HepG2 (cell line): ENCODE data around the gene HCK. TPM values are rescaled to one million over a fixed set of nuclear protein-coding genes. Genes with fewer than 3 reads are reported as not detected.
A peak's percentile ranks its signal among the peaks of the same experiment; 100 is the strongest.

Experiments used
- ASH2L ChIP-seq: fragments of 300-600, 200-600 bp; sonication (generic); IDR thresholded peaks from 2 replicates; pipeline ENCODE4 v1.7.0; 2017; ENCODE audit warnings: low read depth, mild to moderate bottlenecking, moderate library complexity, mixed read lengths, low read length; ENCODE audit not compliant: insufficient read length
- CCAR2 ChIP-seq: fragments of 200-400 bp; formaldehyde crosslinking; optimal IDR thresholded peaks from 2 replicates; pipeline ENCODE3; 2018; ENCODE audit warnings: low read depth, mild to moderate bottlenecking, low read length, moderate library complexity
- FOXO1 ChIP-seq: sonication (generic); formaldehyde crosslinking; IDR thresholded peaks from 2 replicates; pipeline ENCODE4 v1.4.0; 2020; ENCODE audit warnings: missing genetic modification reagents
- KDM2A ChIP-seq: sonication (generic); formaldehyde crosslinking; IDR thresholded peaks from 2 replicates; pipeline ENCODE4 v1.4.0; 2020; ENCODE audit warnings: low read depth, missing genetic modification reagents, borderline replicate concordance
- KDM4B ChIP-seq: sonication (generic); formaldehyde crosslinking; IDR thresholded peaks from 2 replicates; pipeline ENCODE4 v1.4.0; 2020; ENCODE audit warnings: missing genetic modification reagents
- KLF16 ChIP-seq, 2 experiments: sonication (generic) in 1 of 2; formaldehyde crosslinking in 1 of 2; IDR thresholded peaks; 2 replicates each; pipeline versions ENCODE4 v1.6.1 to v1.8.0; 2016 to 2023; ENCODE audit warnings: missing genetic modification reagents in 2 of 2, missing compliant biosample characterization in 1 of 2
- MAFG ChIP-seq: sonication (generic); formaldehyde crosslinking; IDR thresholded peaks from 2 replicates; pipeline ENCODE4 v1.5.1; 2020; ENCODE audit warnings: mild to moderate bottlenecking, missing genetic modification reagents
- MBNL3 ChIP-seq: fragments of 250-450 bp; sonication (Bioruptor Pico); conservative IDR thresholded peaks from 2 replicates; pipeline ENCODE4 v1.8.0; 2022; ENCODE audit warnings: mild to moderate bottlenecking, inconsistent platforms
- NKX3-1 ChIP-seq: sonication (generic); formaldehyde crosslinking; IDR thresholded peaks from 2 replicates; pipeline ENCODE4 v1.5.0; 2020; ENCODE audit warnings: missing genetic modification reagents
- PAX8 ChIP-seq: sonication (generic); formaldehyde crosslinking; IDR thresholded peaks from 2 replicates; pipeline ENCODE4 v1.8.0; 2022; ENCODE audit warnings: mild to moderate bottlenecking, missing genetic modification reagents, borderline replicate concordance
- RAD21 ChIP-seq: fragments of 450-650 bp; formaldehyde crosslinking; IDR thresholded peaks from 2 replicates; pipeline ENCODE4 v1.5.0; 2020; ENCODE audit warnings: mild to moderate bottlenecking
- RBAK ChIP-seq: sonication (generic); formaldehyde crosslinking; IDR thresholded peaks from 2 replicates; pipeline ENCODE4 v1.5.1; 2020; ENCODE audit warnings: mild to moderate bottlenecking, missing genetic modification reagents
- SRSF4 ChIP-seq: fragments of 200-400 bp; formaldehyde crosslinking; IDR thresholded peaks from one replicate; pipeline ENCODE4 v1.6.1; 2018; ENCODE audit warnings: mild to moderate bottlenecking, low read depth, low read length, moderate library complexity; ENCODE audit not compliant: poor library complexity, severe bottlenecking
- ZBTB42 ChIP-seq: sonication (generic); formaldehyde crosslinking; IDR thresholded peaks from 2 replicates; pipeline ENCODE4 v1.5.0; 2020; ENCODE audit warnings: mild to moderate bottlenecking, missing genetic modification reagents
- ZEB1 ChIP-seq: IDR thresholded peaks from 2 replicates; pipeline ENCODE4 v1.6.1; 2012; ENCODE audit warnings: mild to moderate bottlenecking, low read depth, inconsistent platforms; ENCODE audit not compliant: insufficient replicate concordance
- ZNF619 ChIP-seq: sonication (generic); formaldehyde crosslinking; IDR thresholded peaks from 2 replicates; pipeline ENCODE4 v1.4.0; 2020; ENCODE audit warnings: mild to moderate bottlenecking, missing genetic modification reagents
- ZNF703 ChIP-seq: sonication (generic); formaldehyde crosslinking; IDR thresholded peaks from 2 replicates; pipeline ENCODE4 v1.5.1; 2020; ENCODE audit warnings: missing genetic modification reagents, mild to moderate bottlenecking, moderate library complexity, borderline replicate concordance
- ZSCAN31 ChIP-seq: sonication (generic); formaldehyde crosslinking; IDR thresholded peaks from 2 replicates; pipeline ENCODE4 v1.5.0; 2020; ENCODE audit warnings: low read depth, mild to moderate bottlenecking, missing genetic modification reagents
- polyA plus RNA-seq, 8 experiments: library from polyadenylated mRNA; depleted of rRNA in 3 of 8; stranded (reverse) in 7 of 8; unstranded in 1 of 8; fragments of >200 nt; fragmentation: Illumina TruSeq in 4 of 8; extraction: Trizol in 4 of 8; gene quantifications; 2 replicates each; pipeline versions ENCODE4 v1.2.1 to v1.2.3, GENCODE V29; 2011 to 2016; ENCODE audit warnings: low read depth in 4 of 8, missing spikeins in 1 of 8, mixed read lengths in 1 of 8; ENCODE audit not compliant: insufficient read depth in 1 of 8
- total RNA-seq, 5 experiments: library from RNA; depleted of rRNA; stranded (reverse); fragments of >200 nt; fragmentation: Illumina TruSeq; extraction: Trizol; gene quantifications; 2 replicates each; pipeline ENCODE4 v1.2.3, GENCODE V29; 2016; ENCODE audit warnings: low read depth in 1 of 5
- TF ChIP-seq, protein P1 (sequence below): sonication (generic); formaldehyde crosslinking; IDR thresholded peaks from 2 replicates; pipeline ENCODE4 v1.9.0; 2021; ENCODE audit warnings: missing genetic modification reagents, mild to moderate bottlenecking, borderline replicate concordance
- TF ChIP-seq, protein P2 (sequence below): sonication (generic); formaldehyde crosslinking; IDR thresholded peaks from 2 replicates; pipeline ENCODE4 v1.4.0; 2020; ENCODE audit warnings: missing genetic modification reagents, mild to moderate bottlenecking, borderline replicate concordance
- TF ChIP-seq, protein P3 (sequence below): sonication (generic); formaldehyde crosslinking; IDR thresholded peaks from 2 replicates; pipeline ENCODE4 v1.4.0; 2020; ENCODE audit warnings: missing genetic modification reagents
- TF ChIP-seq, protein P4 (sequence below): sonication (generic); formaldehyde crosslinking; conservative IDR thresholded peaks from 2 replicates; pipeline ENCODE4 v1.5.0; 2020; ENCODE audit warnings: missing genetic modification reagents

The HCK gene
- total and polyA plus RNA-seq, 2 of the 13 experiments (the other 11 are each of a cell fraction or from before 2014, with no cell fraction given): 0.04 TPM; not detected in 1

DNA sequence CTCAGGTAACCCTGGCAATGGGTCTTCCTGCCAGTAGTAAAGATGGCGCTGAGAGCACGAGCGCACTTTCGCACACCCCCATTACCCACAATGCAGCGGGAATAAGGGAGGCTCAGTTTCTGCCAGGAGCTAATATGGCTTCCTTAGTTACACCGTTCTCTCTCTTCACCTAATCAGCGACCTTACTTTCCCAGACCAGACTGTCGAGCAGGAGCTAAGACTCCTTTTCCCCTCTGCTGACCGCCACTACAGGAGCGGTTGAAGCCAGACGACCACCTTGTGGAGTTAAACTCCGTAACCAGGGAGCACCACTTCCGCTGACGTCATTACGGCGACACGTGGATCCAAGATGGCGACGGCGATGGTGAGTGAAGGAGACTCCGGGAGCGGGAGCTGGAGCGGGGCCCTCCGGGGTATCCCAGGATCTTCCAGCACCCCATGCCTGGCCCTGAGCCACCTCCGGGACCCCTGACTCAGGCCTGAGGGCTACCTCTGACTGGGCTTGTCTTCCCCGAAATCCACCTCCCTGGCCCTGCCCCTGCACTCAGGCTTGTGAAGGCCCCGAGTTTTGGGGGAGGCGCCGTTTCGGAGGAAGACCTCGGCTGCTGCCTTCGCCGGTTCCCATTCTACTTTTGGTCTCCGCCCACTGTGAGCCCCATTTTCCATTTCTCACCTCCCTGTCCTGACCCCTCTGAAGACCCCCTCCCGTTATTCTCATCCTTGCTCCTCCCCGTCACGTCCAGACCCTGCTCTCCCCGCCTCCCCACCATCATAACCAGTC lies 57.5 kb downstream of the HCK start, which contains the start of gene TM9SF4 (continued):
- peak in 1 of 2 experiments; percentile 94; a peak in 2 of 4 replicates for TF ChIP-seq KLF16 (CRISPR knock-in tag; IDR thresholded peaks at IDR 0.05)
- peak; percentile 99 for TF ChIP-seq NKX3-1 (CRISPR knock-in tag)
- peak; percentile 99 for TF ChIP-seq ASH2L
- peak; percentile 91 for TF ChIP-seq KDM2A
- TF ChIP-seq MAFG (CRISPR knock-in tag): peak; percentile 42; the same call in 1 of the 2 replicates
- TF ChIP-seq MBNL3 (CRISPR knock-in tag): 0 out of 2 replicates have a peak, but pooled peaks have one; percentile 24
- TF ChIP-seq, protein P1, sequence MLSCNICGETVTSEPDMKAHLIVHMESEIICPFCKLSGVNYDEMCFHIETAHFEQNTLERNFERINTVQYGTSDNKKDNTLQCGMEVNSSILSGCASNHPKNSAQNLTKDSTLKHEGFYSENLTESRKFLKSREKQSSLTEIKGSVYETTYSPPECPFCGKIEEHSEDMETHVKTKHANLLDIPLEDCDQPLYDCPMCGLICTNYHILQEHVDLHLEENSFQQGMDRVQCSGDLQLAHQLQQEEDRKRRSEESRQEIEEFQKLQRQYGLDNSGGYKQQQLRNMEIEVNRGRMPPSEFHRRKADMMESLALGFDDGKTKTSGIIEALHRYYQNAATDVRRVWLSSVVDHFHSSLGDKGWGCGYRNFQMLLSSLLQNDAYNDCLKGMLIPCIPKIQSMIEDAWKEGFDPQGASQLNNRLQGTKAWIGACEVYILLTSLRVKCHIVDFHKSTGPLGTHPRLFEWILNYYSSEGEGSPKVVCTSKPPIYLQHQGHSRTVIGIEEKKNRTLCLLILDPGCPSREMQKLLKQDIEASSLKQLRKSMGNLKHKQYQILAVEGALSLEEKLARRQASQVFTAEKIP (CRISPR knock-in tag): no peak
- no peak for TF ChIP-seq RBAK (CRISPR knock-in tag)
- TF ChIP-seq FOXO1 (CRISPR knock-in tag): peak; percentile 84
- TF ChIP-seq SRSF4: no peak
- peak; percentile 83 for TF ChIP-seq ZEB1
- TF ChIP-seq PAX8 (CRISPR knock-in tag): no peak
- TF ChIP-seq, protein P2, sequence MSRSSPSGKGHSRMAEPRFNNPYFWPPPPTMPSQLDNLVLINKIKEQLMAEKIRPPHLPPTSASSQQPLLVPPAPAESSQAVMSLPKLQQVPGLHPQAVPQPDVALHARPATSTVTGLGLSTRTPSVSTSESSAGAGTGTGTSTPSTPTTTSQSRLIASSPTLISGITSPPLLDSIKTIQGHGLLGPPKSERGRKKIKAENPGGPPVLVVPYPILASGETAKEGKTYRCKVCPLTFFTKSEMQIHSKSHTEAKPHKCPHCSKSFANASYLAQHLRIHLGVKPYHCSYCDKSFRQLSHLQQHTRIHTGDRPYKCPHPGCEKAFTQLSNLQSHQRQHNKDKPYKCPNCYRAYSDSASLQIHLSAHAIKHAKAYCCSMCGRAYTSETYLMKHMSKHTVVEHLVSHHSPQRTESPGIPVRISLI (CRISPR knock-in tag): peak; percentile 72; the same call in 1 of the 2 replicates
- peak; percentile 80; the same call in 1 of the 2 replicates for TF ChIP-seq KDM4B (CRISPR knock-in tag)
- peak; percentile 68 for TF ChIP-seq ZSCAN31 (CRISPR knock-in tag)
- TF ChIP-seq RAD21 (CRISPR knock-in tag): peak; percentile 30
- TF ChIP-seq ZNF619 (CRISPR knock-in tag): peak; percentile 79; the same call in 1 of the 2 replicates
- 0 out of 2 replicates have a peak, but pooled peaks have one; percentile 37 for TF ChIP-seq ZBTB42 (CRISPR knock-in tag)
- peak; percentile 84; the same call in 1 of the 2 replicates for TF ChIP-seq ZNF703
- TF ChIP-seq, protein P3, sequence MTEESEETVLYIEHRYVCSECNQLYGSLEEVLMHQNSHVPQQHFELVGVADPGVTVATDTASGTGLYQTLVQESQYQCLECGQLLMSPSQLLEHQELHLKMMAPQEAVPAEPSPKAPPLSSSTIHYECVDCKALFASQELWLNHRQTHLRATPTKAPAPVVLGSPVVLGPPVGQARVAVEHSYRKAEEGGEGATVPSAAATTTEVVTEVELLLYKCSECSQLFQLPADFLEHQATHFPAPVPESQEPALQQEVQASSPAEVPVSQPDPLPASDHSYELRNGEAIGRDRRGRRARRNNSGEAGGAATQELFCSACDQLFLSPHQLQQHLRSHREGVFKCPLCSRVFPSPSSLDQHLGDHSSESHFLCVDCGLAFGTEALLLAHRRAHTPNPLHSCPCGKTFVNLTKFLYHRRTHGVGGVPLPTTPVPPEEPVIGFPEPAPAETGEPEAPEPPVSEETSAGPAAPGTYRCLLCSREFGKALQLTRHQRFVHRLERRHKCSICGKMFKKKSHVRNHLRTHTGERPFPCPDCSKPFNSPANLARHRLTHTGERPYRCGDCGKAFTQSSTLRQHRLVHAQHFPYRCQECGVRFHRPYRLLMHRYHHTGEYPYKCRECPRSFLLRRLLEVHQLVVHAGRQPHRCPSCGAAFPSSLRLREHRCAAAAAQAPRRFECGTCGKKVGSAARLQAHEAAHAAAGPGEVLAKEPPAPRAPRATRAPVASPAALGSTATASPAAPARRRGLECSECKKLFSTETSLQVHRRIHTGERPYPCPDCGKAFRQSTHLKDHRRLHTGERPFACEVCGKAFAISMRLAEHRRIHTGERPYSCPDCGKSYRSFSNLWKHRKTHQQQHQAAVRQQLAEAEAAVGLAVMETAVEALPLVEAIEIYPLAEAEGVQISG: peak; percentile 98
- TF ChIP-seq, protein P4, sequence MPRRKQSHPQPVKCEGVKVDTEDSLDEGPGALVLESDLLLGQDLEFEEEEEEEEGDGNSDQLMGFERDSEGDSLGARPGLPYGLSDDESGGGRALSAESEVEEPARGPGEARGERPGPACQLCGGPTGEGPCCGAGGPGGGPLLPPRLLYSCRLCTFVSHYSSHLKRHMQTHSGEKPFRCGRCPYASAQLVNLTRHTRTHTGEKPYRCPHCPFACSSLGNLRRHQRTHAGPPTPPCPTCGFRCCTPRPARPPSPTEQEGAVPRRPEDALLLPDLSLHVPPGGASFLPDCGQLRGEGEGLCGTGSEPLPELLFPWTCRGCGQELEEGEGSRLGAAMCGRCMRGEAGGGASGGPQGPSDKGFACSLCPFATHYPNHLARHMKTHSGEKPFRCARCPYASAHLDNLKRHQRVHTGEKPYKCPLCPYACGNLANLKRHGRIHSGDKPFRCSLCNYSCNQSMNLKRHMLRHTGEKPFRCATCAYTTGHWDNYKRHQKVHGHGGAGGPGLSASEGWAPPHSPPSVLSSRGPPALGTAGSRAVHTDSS (CRISPR knock-in tag): no peak
- TF ChIP-seq CCAR2: peak; percentile 83
